HEK293T (cell line): ENCODE data around the gene DKK3.

Experiments
- BHLHE40 ChIP-seq: fragments of 450-650 bp; IDR thresholded peaks from 2 replicates; pipeline ENCODE4 v1.6.1; 2016; ENCODE audit warnings: mild to moderate bottlenecking, moderate library complexity, borderline replicate concordance
- CTBP1 ChIP-seq: fragments of 450-650 bp; IDR thresholded peaks from 2 replicates; pipeline ENCODE4 v1.6.1; 2016; ENCODE audit warnings: borderline replicate concordance
- FOXK2 ChIP-seq: fragments of 450-650 bp; IDR thresholded peaks from 2 replicates; pipeline ENCODE4 v1.6.1; 2016; ENCODE audit warnings: mild to moderate bottlenecking
- FOXM1 ChIP-seq: fragments of 450-650 bp; IDR thresholded peaks from 2 replicates; pipeline ENCODE4 v1.6.1; 2017; ENCODE audit warnings: mild to moderate bottlenecking, borderline replicate concordance
- PKNOX1 ChIP-seq: fragments of 450-650 bp; IDR thresholded peaks from 2 replicates; pipeline ENCODE4 v1.6.1; 2016
- SP1 ChIP-seq: fragments of 450-650 bp; IDR thresholded peaks from 2 replicates; pipeline ENCODE4 v1.6.1; 2017
- SUZ12 ChIP-seq: fragments of 450-650 bp; IDR thresholded peaks from 2 replicates; pipeline ENCODE4 v1.6.1; 2016; ENCODE audit warnings: mild to moderate bottlenecking
- TARDBP ChIP-seq: fragments of 450-650 bp; IDR thresholded peaks from 2 replicates; pipeline ENCODE4 v1.6.1; 2016
- ZNF384 ChIP-seq: fragments of 450-650 bp; IDR thresholded peaks from 2 replicates; pipeline ENCODE4 v1.6.1; 2016

- no peak for TF ChIP-seq FOXK2
- TF ChIP-seq PKNOX1 = no peak
- TF ChIP-seq CTBP1 = no peak
- no peak for TF ChIP-seq TARDBP
- TF ChIP-seq FOXM1 = no peak
- TF ChIP-seq ZNF384 = no peak
- no peak for TF ChIP-seq SP1
- no peak for TF ChIP-seq SUZ12
- TF ChIP-seq BHLHE40 = no peak
Observed at GRCh38 chr11:11916981-11917399, 91.4 kb downstream of the DKK3 start.
